Loucy (cell line): Measurements from ENCODE around the gene OSBPL9.

Experiments used
- H2AFZ ChIP-seq: fragments of 200-600 bp; sonication (generic); 2 replicates; pipeline ENCODE4 v1.6.0; 2016; ENCODE audit warnings: antibody characterized with exemption, mild to moderate bottlenecking, low read length, moderate library complexity
- H3F3A ChIP-seq: fragments of 200-600 bp; 2 replicates; pipeline ENCODE4 v1.6.0; 2016; ENCODE audit warnings: antibody characterized with exemption, low read depth, mild to moderate bottlenecking
- H3K27me3 ChIP-seq: fragments of 200-600 bp; sonication (generic); 2 replicates; pipeline ENCODE4 v1.6.1; 2014; ENCODE audit warnings: low read length, mild to moderate bottlenecking; ENCODE audit not compliant: insufficient read depth, poor library complexity, severe bottlenecking
- H3K36me3 ChIP-seq: fragments of 200-600 bp; sonication (generic); 2 replicates; pipeline ENCODE4 v1.6.1; 2016; ENCODE audit warnings: low read length; ENCODE audit not compliant: insufficient read depth
- H3K4me1 ChIP-seq: fragments of 200-600 bp; sonication (generic); 2 replicates; pipeline ENCODE4 v1.5.1; 2014; ENCODE audit warnings: low read length, mild to moderate bottlenecking; ENCODE audit not compliant: insufficient read depth, poor library complexity, severe bottlenecking
- H3K4me2 ChIP-seq: fragments of 200-600 bp; sonication (generic); 2 replicates; pipeline ENCODE4 v1.6.0; 2014; ENCODE audit warnings: antibody characterized with exemption, low read length, low read depth, mild to moderate bottlenecking; ENCODE audit not compliant: poor library complexity, severe bottlenecking
- H3K4me3 ChIP-seq: fragments of 200-600 bp; sonication (generic); 2 replicates; pipeline ENCODE4 v1.5.1; 2014; ENCODE audit warnings: low read length, mild to moderate bottlenecking, mixed read lengths; ENCODE audit not compliant: poor library complexity, severe bottlenecking
- H3K79me2 ChIP-seq: fragments of 200-600 bp; sonication (generic); 2 replicates; pipeline ENCODE4 v1.6.1; 2014; ENCODE audit warnings: low read length; ENCODE audit not compliant: insufficient read depth
- H3K9ac ChIP-seq: fragments of 200-600 bp; sonication (generic); 2 replicates; pipeline ENCODE4 v1.6.0; 2014; ENCODE audit warnings: mild to moderate bottlenecking, low read depth, low read length, moderate library complexity; ENCODE audit not compliant: poor library complexity, severe bottlenecking
- H3K9me2 ChIP-seq: fragments of 200-600 bp; sonication (generic); replicated peaks from 2 replicates; pipeline ENCODE4 v1.6.1; 2016; ENCODE audit warnings: low read depth, low read length, mixed read lengths
- H3K9me3 ChIP-seq: fragments of 200-600 bp; sonication (generic); 2 replicates; pipeline ENCODE4 v1.6.1; 2014; ENCODE audit warnings: mild to moderate bottlenecking, antibody characterized with exemption, low read length, low read depth; ENCODE audit not compliant: insufficient read depth
- H4K20me1 ChIP-seq: fragments of 200-600 bp; sonication (generic); 2 replicates; pipeline ENCODE4 v1.6.0; 2014; ENCODE audit warnings: antibody characterized with exemption, low read length, mild to moderate bottlenecking; ENCODE audit not compliant: insufficient read depth, poor library complexity, severe bottlenecking
- EZH2phosphoT487 ChIP-seq: fragments of 200-600 bp; IDR thresholded peaks from 2 replicates; pipeline ENCODE4 v1.6.1; 2018; ENCODE audit warnings: antibody characterized with exemption, mild to moderate bottlenecking, moderate library complexity, borderline replicate concordance
- TF ChIP-seq, protein P1 (sequence below): fragments of 200-600 bp; sonication (generic); conservative IDR thresholded peaks from 2 replicates; pipeline ENCODE4 v1.5.1; 2014; ENCODE audit warnings: mild to moderate bottlenecking, antibody characterized with exemption, low read length

The OSBPL9 gene

DNA sequence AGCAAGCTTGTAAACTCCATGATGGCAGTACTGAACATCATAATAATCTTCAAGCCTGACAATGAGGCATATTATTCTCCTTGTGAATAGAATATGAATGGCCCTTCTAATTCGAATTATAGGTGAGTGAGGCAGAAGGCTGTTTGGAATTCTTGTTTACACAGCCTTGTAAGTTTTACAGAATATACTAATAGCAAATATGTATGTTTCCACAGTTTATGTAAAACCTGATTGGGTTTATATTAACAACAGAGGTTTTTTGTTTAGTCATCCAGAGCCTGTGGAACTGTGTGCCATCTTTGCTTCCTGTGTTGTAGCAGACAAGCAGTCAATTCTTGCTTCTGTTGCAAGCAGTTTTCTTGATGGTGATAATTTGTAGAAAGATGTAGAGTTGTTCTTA lies 8.0 kb downstream of the OSBPL9 start:
- H3K4me1 ChIP-seq, result peaks cover 63% of the 10 kb centered on the region
- peaks cover 87% of the 10 kb centered on the region for H3K79me2 ChIP-seq
- H2AFZ ChIP-seq, result no peak overlapping the region
- peak overlapping the region; percentile 26 for H3K4me3 ChIP-seq
- TF ChIP-seq EZH2phosphoT487, result no peak
- TF ChIP-seq, protein P1, sequence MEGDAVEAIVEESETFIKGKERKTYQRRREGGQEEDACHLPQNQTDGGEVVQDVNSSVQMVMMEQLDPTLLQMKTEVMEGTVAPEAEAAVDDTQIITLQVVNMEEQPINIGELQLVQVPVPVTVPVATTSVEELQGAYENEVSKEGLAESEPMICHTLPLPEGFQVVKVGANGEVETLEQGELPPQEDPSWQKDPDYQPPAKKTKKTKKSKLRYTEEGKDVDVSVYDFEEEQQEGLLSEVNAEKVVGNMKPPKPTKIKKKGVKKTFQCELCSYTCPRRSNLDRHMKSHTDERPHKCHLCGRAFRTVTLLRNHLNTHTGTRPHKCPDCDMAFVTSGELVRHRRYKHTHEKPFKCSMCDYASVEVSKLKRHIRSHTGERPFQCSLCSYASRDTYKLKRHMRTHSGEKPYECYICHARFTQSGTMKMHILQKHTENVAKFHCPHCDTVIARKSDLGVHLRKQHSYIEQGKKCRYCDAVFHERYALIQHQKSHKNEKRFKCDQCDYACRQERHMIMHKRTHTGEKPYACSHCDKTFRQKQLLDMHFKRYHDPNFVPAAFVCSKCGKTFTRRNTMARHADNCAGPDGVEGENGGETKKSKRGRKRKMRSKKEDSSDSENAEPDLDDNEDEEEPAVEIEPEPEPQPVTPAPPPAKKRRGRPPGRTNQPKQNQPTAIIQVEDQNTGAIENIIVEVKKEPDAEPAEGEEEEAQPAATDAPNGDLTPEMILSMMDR, result no peak
- H4K20me1 ChIP-seq, result peaks cover 6% of the 10 kb centered on the region
- H3F3A ChIP-seq, result no peaks in the 10 kb centered on the region
- no peaks in the 10 kb centered on the region for H3K9me3 ChIP-seq
- no peaks in the 10 kb centered on the region for H3K36me3 ChIP-seq
- no peaks in the 10 kb centered on the region for H3K9me2 ChIP-seq
- H3K27me3 ChIP-seq, result no peaks in the 10 kb centered on the region
- H3K4me2 ChIP-seq, result peak overlapping the region; percentile 57
- H3K9ac ChIP-seq, result peak overlapping the region; percentile 44

GRCh38 chr1:51627672-51628071 lies 10.8 kb downstream of the OSBPL9 start:
- Histone ChIP-seq H3F3A (no peaks in the 10 kb centered on the region), H3K79me2 (peaks cover 82% of the 10 kb centered on the region), H3K4me3 (no peak overlapping the region), H3K9ac (no peak overlapping the region), H3K4me1 (peaks cover 41% of the 10 kb centered on the region), H4K20me1 (peaks cover 9% of the 10 kb centered on the region), H3K27me3 (no peaks in the 10 kb centered on the region), H3K4me2 (no peak overlapping the region), H3K9me3 (no peaks in the 10 kb centered on the region), H2AFZ (no peak overlapping the region), H3K9me2 (no peaks in the 10 kb centered on the region), H3K36me3 (no peaks in the 10 kb centered on the region)
- no peak for TF ChIP-seq EZH2phosphoT487
- TF ChIP-seq, protein P1, result peak; percentile 75

- peaks cover 28% of the 10 kb centered on the region for H3K4me1 ChIP-seq
- no peaks in the 10 kb centered on the region for H3K9me3 ChIP-seq
- no peaks in the 10 kb centered on the region for H3F3A ChIP-seq
- no peak overlapping the region for H3K4me3 ChIP-seq
- peaks cover 9% of the 10 kb centered on the region for H4K20me1 ChIP-seq
- H3K9me2 ChIP-seq, result no peaks in the 10 kb centered on the region
- H3K27me3 ChIP-seq, result no peaks in the 10 kb centered on the region
- peaks cover 75% of the 10 kb centered on the region for H3K79me2 ChIP-seq
- H3K9ac ChIP-seq, result peak overlapping the region; percentile 2
- no peaks in the 10 kb centered on the region for H3K36me3 ChIP-seq
- H3K4me2 ChIP-seq, result peak overlapping the region; percentile 4
- TF ChIP-seq, protein P1, result no peak
- no peak for TF ChIP-seq EZH2phosphoT487
- H2AFZ ChIP-seq, result no peak overlapping the region
Measured at GRCh38 chr1:51628715-51629590, 12.1 kb downstream of the OSBPL9 start.
